ENCODE measurements around the gene KHNYN.
"Not testable (repeated sequence)": the region's sequence is repeated elsewhere in the genome, so short reads cannot be mapped to it uniquely, and the experiment has no call there.

Gene KHNYN

GRCh38 chr14:24481622-24482324 is 52.0 kb downstream of the KHNYN start:
- in situ Hi-C loops (cut with MboI; ENCODE audit: low sequenced_read_pairs): no loop called here
- Histone ChIP-seq H3K4me3 (no peak overlapping the region), H3K9me3 (no peaks in the 10 kb centered on the region), H3K4me1 (peaks cover 7% of the 10 kb centered on the region), H3K36me3 (replicated peaks) (no peaks in the 10 kb centered on the region), H3K27me3 (ENCODE audit: low read depth) (no peaks in the 10 kb centered on the region)
- DNase-seq (ENCODE audit: low spot score in 2 of 2): peak; percentile 41 to 79

- in situ Hi-C loops (cut with MboI; ENCODE audit: low sequenced_read_pairs); DNase-seq (ENCODE audit: low spot score in 2 of 2); H3K9me3 ChIP-seq: not testable (repeated sequence)
These were observed 53.0 kb downstream of the KHNYN start for GRCh38 chr14:24482699-24483303.

GRCh38 chr14:24483604-24484252 is 54.0 kb downstream of the KHNYN start:
- Histone ChIP-seq H3K9me3 (no peaks in the 10 kb centered on the region), H3K36me3 (replicated peaks) (no peaks in the 10 kb centered on the region), H3K4me1 (peaks cover 7% of the 10 kb centered on the region), H3K27me3 (ENCODE audit: low read depth) (no peaks in the 10 kb centered on the region), H3K4me3 (no peak overlapping the region)
- DNase-seq (ENCODE audit: low spot score in 2 of 2): no peak
- in situ Hi-C loops (cut with MboI; ENCODE audit: low sequenced_read_pairs): no loop called here

More at GRCh38 chr14:24482699-24483303, 53.0 kb downstream of the KHNYN start:
- H3K4me3 ChIP-seq; H3K27me3 ChIP-seq (ENCODE audit: low read depth); H3K36me3 ChIP-seq (replicated peaks); H3K4me1 ChIP-seq: not testable (repeated sequence)

All from HAP-1 (cell line).